Measurements from ENCODE around the gene CLDN6.

Gene CLDN6

DNA sequence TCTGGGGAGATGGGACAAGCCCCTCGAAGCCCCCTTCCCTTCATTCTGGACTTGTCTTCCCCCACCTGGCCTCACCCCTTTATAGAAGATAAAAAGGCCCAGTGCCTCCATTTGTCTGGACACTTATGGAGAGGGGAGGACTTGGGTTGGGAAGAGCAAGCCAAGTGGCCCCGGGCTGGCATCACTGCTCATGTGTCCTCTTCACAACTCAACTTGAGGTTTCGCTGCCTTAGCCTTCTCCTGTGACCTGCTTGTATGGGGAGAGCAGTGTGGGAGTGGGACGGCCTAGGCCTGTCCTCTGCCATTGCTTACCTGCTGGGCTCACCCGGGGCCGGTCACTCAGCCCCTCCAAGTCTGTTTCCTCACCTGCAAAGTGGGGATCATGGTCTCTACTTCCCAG, 47.4 kb downstream of the CLDN6 start:
- DNase-seq (ENCODE audit: low spot score): no peak

DNA sequence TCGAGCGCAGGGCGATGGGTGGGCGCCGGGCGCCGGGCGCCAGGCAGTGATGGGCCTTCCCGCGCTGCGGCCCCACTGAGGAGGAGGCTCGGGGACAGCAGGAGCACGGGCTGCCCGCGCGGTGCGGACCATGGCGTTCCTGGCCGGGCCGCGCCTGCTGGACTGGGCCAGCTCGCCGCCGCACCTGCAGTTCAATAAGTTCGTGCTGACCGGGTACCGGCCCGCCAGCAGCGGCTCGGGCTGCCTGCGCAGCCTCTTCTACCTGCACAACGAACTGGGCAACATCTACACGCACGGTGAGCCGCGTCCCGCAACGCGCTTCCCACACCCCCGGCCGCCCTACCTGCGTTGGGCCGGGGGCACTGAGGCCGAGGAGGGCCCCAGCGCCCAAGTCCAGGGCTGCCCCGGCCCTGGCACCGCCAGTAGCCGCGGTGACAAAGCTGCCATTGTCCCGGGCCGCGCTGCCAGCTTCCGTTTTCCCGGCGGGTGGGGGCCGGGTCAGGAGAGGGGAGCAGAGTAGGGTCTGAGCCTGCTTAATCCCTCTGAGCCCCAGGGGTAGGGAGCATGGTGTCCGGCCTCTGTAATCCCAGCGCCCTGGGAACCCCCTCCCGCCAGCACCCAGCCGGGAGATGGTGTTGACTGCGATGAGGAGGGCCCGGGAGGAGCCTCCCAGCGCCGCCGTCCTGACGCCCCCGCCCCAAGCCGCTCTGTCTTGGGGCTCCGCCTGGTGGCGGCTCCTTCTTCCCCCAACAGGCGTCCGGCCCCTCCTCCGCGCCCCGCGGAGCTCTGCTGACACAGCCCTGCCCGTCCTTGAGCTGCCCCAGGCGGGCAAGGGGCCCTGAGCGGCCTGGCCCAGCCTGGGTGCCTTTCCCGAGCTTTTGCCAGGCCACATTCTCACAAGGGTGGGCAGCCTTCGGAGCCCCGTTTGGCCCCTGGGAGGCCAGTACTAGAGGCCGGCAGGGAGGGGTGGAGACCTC, 48.1 kb downstream of the CLDN6 start:
- peak; percentile 42 for DNase-seq (ENCODE audit: low spot score)

DNA sequence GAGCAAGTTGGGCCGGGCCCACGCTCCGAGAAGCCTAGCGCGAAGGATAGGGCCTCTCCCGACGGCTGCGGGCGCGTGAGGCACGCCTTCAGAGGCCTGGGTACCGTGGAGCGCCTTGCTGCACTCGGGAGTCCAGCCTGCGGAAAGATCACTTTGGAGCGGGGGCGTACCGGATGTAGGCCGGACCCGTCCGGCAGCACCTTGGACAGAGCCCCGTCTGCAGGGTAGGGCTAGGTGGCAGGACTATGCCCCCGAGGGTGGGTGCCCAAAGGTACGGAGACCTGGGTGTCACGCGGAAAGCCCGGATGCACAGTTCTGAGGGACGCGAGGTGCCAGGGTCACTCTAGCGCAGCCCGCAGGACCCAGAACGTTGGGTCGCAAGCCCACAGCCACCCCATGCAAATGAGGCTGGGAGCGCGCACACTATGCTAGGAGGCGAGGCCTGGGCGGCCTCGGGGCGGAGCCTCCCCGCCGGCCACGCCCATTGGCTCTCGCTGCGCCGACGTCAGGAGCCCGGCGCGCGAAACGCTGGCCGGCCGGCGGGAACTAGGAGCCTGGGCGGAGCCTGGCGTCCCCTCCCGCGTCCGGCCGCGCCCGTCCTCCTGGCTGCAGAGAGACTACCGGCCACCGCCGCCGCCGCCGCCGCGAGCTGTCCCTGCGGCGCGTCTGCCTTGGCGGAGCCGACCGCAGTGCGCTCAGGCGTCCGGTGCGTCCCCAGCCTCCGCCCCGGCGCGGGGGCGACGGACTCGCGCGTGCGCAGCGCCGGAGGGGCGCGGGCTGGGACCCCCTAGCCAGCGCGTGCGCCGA, 49.0 kb downstream of the CLDN6 start, which contains the start of gene PAQR4:
TSS of gene PAQR4 (plus strand) at position 611 of the 807 bp plus-strand sequence. CDS start 327 bp downstream, outside the sequence.
- DNase-seq (ENCODE audit: low spot score): peak; percentile 82

DNA sequence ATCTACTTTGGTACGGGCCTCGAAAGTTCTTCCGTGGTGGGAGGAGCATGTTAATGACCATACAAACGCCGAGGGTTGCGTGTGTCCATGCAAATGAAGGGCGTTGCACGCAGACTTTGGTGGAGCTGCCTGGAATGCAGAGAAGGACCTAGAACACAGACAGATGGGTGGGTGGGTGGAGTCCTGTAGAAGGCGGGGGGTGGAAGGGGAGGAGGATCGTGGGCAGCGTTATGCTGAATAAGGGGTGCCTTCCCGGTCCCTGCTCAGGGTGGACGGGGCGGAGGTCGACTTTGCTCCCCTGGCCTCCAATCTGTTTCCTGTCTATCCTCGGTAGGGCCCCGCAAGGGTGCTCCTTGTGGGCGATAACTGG, 49.6 kb downstream of the CLDN6 start:
- peak; percentile 13 for DNase-seq (ENCODE audit: low spot score)

DNA sequence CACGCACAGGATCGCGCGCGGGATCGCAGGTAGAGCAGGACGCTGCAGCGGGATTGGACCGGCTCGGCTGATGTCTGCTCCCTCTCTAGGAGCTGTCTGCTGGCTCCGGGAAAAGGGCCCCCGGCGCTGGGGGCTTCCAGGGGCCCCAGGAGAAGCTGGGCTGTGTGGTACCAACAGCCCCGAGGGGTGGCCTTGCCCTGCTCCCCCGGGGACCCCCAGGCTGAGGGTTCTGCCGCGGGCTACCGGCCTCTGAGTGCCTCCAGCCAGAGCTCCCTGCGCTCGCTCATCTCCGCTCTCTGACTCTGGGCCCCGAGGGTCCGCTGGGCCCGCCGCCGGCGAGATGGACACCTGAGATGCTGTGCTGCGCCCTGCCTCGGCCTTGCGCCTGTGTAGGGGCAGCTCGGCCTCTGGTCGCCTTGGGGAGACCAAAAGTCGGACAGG, 50.2 kb downstream of the CLDN6 start:
- no peak for DNase-seq (ENCODE audit: low spot score)

DNA sequence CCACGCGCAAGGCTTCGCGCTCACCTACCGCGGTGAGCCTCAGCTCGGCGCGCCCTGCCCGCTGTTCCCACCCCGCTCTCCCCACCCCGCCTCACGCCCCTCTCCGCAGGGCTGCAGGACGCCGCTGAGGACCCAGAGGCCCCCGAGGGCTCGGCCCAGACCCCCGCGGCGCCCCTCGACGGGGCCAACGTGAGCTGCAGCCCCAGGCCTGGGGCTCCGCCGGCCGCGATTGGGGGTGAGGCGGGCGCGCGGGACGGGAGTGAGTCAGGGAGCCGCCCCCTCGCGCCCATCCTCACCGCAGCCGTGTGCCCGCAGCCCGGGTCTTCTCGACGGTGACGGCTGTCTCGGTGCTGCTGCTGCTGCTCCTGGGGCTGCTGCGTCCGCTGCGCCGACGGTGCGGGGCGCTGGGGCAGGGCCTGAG, 50.8 kb downstream of the CLDN6 start:
- DNase-seq (ENCODE audit: low spot score): no peak

DNA sequence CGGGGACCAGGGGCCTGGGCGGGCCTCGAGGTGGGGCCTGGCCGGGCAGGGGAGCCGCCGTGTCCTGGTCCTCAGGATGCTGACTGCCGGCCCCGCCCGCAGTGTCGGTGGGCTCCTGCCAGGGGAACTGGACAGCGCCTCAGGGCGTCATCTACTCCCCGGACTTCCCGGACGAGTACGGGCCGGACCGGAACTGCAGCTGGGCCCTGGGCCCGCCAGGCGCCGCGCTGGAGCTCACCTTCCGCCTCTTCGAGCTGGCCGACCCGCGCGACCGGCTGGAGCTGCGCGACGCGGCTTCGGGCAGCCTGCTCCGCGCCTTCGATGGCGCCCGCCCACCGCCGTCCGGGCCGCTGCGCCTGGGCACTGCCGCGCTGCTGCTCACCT, 51.2 kb downstream of the CLDN6 start:
- DNase-seq (ENCODE audit: low spot score): no peak

DNA sequence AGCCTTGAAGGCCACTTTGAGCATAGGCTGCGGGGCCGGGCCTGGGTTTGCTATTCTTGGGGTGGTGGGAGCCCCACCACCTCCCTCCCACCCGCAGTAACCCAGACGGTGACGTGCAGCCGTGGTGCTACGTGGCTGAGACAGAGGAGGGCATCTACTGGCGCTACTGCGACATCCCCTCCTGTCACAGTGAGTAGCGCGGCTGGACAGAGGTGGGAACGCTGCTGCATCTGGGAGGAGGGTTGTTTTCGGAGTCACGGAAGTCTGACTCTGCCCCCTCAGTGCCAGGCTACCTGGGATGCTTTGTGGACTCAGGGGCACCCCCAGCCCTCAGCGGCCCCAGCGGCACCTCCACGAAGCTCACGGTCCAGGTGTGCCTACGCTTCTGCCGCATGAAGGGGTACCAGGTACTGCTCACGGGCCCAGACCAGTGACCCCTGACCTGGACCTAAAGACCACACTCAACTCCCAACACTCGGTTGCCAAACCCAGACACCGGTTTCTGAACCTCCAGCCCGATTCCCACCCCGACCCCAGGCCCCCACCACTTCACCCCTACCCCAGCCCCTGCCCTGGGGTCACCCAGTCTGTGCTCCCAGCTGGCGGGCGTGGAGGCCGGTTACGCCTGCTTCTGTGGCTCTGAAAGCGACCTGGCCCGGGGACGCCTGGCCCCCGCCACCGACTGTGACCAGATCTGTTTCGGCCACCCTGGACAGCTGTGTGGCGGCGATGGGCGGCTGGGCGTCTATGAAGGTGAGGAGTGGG, 51.8 kb downstream of the CLDN6 start:
- DNase-seq (ENCODE audit: low spot score): no peak

Measured in hematopoietic multipotent progenitor cell treated with erythropoietin and hydrocortisone succinate and interleukin-3 and kit ligand, for 17 days (in vitro differentiated cells).